Effector CD8-positive, alpha-beta T cell (primary cell): Measurements from ENCODE around the gene DCC.
"Not testable (repeated sequence)": the region's sequence is repeated elsewhere in the genome, so short reads cannot be mapped to it uniquely, and the experiment has no call there.

Experiments used
- DNase-seq: peaks from one replicate; lab custom pipeline; 2025; lab: John Stamatoyannopoulos, UW

DCC gene

DNA sequence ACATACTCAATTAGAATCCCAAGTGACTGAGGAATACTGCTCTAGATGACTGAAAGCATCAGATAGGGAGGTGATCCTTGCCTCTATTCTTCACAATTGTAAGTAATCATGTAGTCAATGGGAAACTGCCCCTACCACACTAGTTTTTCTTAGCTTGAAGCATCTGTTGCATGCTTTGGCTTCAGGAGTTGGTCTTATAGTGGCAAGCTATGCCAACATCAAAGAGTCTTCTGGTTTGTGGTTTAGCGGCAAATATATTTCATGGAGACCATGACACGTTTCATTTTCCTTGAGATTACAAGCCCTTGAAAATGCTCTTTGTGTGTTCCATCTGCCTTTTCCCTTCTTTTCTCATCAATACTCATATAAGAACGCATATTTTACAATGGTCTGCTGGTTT lies 12.9 kb downstream of the DCC start:
- DNase-seq, result no peak

DNA sequence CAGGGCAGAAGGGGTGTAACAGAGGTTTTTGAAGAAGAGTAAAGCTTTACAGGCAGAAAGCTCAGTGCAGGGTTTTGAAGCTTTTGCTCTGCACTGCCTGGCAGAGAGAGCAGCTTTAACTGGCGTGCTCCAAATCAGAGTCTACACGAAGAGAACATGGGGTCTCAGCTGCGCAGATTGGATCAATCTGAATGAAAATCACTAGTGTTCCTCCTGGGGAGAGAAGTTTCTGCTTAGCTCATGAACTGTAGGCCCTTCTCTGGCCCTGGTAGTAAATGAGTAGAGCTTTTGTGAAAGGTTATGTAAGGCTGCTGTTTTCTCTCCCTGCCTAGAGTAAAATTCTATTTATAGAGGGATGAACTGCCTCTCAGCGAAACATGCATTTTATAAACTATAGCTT lies 13.6 kb downstream of the DCC start:
- DNase-seq, result no peak

DNA sequence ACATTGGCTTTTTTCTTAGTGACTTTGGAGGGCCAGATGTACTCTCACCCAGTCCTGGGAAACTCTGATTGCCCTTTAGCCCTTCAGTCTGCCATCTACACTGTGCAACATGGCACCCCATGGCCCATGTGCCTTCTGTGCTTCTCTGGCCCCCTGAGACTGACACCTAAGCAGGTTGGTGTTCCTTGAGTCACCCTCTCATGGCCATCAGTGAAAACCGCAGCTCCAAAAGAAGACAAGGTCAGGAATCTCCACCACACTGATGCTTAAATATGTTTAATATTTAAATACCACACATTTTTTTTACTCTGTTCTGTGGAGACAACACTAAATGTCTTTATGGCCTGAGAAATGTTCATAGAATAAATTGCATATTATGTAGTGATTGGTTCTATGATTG lies 23.9 kb downstream of the DCC start:
- DNase-seq, result no peak

DNA sequence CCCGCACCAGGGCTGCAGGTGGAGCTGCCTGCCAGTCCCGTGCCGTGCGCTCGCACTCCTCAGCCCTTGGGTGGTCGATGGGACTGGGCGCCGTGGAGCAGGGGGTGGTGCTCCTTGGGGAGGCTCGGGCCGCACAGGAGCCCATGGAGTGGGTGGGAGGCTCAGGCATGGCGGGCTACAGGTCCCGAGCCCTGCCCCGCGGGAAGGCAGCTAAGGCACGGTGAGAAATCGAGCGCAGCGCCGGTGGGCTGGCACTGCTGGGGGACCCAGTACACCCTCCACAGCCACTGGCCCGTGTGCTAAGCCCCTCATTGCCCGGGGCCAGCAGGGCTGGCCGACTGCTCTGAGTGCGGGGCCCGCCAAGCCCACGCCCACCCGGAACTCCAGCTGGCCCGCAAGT lies 26.9 kb downstream of the DCC start:
- not testable (repeated sequence) for DNase-seq

DNA sequence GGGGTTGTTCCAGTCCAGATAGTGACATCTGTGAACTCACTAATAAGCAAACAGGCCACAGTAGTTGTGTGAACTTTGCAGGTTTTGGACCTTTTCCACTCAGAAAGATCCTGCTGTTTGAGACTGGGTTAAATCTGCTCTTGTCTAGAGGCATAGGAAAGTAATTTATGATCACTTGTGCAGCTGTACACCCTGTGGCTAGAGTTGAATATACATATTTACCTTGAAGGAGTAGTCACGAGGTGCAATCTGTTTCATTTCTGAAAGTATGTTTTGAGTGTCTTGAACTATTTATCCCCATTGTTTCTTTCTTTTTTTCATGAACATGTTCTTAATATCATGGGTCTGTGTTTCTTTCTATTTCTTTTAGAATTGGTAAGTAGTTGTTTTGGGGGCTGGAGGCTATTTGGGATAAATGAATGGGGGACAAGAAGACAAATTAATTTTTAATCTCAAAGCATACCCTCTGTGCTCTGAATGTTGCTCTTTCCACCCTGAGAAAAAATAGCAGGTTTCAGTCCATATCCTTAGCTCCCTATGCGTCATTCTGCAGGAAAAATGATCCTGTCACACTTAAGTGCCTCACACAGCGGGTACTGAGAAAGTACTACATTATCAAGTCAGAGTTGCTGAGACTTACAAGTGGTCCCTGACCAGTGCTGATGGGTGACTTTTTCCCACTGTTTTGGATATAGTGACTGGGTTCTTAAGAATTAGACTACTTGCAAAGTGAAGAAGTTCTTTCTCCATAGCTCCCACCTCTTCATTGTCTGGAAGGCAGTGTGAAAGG lies 28.2 kb downstream of the DCC start:
- no peak for DNase-seq

DNA sequence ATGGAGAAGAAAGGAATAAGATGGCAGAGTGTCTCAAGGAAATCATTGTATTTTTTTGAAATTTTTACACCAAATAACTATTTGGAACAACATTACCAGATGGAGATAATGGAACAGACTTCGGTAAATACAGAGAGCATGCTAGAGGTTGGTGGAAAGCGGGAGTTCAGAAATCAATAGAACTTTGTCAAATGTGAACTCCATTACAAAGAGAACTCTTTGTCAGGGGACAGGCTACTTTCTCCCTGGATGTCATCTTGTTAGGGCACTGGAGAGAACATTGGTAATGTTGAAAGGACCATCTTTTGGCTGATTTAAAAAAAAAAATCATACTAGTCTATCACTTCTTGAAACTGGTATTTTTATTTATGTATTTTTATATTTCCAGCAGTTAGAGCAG lies 30.8 kb downstream of the DCC start:
- no peak for DNase-seq

DNA sequence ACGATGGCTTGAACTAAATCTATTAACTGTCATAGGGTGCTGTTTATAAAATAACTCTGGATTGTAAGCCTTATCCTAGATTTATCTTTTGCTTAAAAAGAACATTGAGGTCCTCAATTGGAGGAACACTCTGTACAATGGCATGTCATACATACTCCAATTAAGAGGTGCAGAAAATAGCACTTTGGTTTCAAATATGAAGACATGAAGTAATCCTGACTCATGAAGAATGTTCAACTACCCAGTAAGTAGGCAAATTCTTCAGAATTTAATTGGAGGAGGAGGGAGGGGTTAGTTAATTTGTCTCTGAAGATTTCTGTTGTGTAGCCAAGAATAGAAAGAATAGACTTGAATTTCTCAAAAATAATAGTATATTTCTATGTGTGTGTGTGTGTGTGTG lies 36.1 kb downstream of the DCC start:
- no peak for DNase-seq

DNA sequence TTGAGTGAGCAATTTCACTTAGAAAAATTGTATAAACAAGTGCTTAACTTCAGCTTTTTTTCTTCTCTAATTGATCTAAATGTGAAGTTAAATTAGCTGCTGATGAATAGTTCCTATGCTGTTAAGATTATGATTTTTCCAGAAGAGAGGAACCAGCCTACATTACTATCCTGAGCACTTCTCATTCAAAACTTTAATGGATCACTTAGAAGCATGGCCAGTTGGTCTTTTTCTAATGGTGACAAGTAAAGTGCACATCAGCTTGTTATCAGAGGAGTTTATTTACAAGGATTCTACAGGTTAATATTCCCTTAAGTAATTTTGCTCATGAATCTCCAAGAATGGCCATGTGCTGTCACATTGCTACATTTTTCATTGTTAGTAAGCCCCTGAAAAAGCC lies 37.1 kb downstream of the DCC start:
- DNase-seq, result no peak

DNA sequence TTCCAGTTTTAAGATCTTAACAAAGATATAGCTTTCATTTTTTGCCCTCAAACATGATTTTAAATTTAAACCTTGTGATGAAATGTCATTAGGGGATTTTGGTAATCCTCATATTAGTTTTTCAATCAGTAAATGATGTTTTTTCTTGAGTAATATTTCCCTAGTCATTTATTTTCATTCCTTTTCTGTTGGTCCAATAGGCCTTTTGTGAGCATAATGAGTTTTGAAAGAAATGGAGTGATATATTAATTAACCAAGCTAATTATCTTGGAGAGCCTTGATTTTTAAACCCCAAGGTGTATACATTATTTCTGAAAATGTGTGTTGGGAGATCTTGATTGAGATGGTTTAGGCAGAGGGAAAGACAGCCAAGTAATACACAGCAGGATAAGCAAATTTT lies 46.3 kb downstream of the DCC start:
- DNase-seq, result no peak

DNA sequence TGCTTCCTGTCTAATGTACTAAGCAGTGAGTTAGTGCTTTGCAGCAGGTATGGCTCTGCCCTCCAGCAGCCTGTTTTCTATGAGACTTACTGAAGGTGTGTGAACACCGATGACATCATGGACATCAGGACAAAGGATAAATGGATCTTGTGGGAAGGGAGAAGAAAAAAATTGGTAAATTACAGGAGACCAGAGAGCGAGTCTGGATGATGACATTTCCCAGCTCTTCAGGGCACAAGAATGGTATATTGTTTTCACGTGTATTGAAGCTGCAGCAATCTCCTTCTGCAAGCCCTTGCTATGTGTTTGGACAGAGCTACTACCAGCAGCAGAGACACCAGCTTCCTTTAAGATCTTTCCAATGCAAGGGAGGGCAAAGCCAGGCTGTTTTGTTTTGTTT lies 47.2 kb downstream of the DCC start:
- DNase-seq, result no peak

DNA sequence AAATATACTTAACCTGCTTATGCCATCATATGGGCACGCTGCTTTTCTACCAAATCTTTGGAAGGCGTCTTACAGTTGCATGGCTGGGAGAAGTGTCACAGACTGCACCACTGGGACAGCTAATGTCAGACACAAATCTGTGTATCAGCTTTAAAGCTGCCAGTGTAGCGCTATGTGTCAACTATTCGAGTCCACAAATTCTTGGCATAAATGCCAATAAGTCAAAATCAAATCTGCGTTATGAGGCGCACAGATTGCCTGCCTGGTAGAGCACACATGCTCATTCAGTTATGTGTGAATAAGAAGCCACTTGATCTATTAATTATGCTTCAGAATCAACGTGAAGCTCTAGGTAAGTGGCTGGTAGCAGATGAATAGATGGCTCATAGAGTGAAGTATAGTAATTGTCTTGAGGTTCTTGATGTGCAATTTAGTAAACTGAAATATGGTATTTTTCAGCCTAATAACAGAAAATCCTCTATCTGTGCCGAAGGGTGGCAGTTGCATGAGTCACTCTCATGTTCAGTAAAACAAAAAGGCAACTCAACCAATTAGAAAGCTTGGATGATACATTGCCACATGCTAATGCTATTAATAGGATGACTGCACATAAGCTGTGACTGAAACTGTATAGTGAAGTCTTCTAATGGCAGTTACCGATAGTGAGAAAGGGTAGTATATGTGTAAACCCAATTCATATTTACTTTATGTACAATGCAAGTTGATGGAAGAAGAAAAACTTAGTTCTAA lies 52.0 kb downstream of the DCC start:
- DNase-seq, result no peak

DNA sequence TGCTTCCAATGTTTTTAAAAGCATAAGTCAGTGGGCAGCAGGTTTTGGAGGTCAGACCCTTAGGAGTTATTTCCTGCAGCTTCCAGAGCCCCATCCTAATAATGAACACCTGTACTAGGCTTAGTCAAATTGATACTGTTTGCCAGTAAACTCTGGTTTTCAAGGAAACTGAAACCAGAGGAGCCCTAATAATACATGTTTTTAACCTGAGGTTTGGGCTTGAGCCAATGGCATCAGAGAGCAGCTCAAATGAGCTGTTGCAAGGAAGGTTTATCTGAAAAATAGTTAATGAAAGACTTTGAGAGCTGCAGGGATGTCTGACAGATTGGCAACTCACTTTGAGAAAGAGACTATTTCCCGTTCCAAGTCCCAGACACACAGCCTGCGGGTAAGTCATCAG lies 54.6 kb downstream of the DCC start:
- no peak for DNase-seq

DNA sequence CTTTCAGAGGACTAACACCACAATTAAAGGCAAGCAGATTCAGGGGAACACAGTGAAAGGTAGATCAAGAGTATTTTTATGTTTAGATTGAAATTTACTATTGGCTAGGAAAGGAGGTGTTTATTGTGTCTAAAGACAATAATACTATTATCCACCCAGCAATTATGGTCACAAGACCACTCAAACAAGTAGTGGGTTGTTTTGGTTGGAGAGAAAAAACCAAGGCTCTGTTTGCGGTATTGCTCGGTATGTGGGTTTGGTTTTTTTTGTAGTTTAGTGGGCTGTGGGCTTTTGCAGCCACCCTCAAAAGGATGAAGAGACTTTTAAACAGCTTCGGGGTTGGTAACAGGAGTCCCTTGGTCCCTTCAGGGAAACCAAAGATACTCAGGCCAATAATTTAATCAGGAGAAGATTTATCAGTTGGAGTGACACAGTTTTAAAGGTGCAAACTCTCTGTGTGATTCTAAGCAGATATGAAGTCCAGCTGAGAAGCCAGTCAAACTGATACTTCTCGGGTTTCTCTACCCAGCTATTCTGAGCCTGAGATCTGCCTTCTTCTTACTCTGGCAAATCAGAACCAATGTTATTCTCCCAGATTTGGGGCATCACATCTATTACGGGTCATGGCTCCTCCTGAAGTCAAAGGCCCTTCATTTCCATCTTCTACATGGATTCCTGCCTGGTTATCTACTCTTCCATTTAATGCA lies 55.3 kb downstream of the DCC start:
- DNase-seq, result no peak

DNA sequence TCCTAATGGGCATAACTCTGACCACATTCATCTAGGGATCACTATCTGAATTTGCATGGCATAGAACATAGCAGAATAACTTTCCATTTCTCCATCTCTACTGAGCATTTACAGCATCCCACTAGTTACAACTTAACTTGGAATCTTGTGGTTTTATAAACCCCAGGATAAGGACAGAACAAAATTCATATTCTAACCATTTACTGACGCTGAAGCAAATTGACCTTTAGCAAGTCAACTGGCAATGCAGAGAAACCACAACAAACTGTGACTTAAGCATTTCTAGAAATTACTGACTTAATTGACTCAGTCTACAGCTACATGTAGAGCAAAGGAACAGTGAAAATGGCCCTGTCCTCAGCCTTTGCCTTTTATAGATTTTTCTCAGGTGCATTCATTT lies 61.2 kb downstream of the DCC start:
- DNase-seq, result no peak

DNA sequence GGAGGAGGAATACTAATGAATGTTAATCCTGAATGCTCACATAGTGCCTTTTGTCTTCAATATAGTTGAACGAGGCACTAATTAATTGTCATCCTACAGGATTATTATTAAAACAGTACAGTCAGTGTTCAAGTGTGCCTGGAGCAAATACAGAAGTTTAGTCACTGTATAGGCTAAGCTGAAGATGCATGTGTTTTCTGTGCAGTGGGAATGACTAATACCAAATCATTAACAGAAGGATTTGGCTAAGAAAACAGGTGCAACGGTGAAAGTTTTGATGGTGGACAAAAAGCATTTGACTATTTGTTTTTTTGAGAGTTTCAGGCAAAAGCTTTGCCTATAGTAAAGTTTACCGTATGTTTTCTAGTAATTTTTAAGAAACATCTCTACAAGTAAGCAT lies 62.8 kb downstream of the DCC start:
- no peak for DNase-seq

DNA sequence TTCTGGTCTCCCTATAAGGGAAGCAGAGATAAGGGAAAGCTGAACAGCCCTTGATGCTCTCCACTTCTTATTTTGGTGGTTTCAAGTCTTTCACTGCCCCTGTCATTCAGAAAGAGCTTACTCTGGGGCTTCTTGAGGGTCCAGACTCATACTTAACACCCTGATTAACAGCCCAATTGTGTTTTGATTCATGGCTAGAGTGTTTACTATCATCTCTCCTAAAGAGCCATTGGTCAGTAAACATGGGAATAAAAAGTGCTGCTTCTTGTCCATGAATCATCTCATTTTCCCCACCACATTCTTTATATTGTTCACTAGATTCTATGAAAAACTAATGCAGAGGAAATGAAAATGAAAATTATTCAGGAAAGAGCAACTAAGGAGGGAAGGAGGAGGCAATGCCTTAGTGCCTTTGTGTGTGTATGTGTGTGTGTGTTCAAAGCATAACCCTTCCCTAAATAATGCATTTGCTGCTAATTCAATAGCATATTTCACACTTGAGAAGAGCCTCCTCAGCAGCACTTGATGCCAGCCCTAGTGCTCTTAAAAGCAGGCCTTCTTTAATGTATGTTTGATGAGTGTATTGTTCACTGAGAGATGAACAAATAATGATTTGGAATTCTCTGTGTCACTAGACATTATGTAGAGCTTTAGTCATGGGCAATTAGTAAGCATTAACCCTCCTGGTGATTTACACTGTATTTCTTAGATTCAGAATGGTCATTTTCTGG lies 63.5 kb downstream of the DCC start:
- DNase-seq, result no peak

DNA sequence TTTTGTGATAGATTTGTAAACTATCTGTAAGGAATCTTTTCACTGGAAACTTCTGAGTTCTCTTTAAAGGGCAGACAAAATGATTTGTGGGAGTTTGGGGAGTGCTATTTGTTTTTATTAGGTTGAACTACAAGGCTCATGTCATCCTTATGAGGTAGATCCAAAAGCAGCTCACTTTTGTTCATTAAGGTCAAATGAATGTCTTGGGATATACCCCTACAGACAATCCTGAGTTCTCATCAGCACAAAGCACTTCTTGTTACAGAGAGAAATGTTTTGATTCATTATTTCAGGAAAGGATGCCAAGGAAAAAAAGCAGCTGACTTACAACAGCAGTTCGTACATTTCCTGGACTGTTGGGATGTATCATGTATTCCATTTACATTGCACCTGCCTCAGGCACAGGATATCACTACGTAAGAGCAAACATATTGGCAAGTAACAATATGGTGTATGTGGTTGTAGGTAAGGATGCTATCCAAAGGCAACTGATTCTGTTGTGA lies 68.9 kb downstream of the DCC start:
- DNase-seq, result no peak

DNA sequence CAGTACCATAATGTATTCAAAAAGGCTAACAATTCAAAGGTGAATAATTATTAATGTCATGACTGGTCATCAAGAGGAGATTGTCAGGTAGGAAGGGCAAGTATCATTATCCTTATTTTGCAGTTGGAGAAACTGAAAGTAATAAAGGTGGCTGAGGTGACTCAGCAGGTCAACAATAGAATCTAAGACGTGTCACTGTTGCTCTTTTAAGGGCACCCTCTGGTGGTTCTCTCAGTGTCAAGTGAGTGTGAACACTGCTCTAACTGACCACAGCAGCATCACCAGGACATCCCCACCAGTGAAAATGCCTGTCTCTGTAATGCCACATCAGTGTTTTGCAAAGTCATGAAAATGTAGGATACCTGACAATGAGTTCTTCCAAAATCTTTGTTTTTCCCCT lies 69.7 kb downstream of the DCC start:
- no peak for DNase-seq

DNA sequence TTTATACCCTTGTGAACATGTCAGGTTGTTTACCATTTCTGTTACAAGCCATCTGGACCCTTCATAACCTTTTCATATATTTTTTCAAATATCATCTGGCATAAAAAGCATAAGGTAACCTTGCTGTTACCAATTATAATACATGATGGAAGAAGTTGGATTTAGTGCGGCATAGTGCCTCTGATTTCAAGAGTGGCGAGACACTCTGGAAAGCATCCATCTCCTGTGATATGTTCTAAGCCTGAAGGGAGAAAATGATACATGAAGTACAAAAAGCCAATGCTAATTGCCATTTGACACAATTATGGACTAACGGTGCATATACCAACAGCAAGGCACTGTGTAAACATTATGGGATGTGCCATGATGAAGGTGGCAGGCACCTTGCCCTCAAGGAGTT lies 75.1 kb downstream of the DCC start:
- no peak for DNase-seq

DNA sequence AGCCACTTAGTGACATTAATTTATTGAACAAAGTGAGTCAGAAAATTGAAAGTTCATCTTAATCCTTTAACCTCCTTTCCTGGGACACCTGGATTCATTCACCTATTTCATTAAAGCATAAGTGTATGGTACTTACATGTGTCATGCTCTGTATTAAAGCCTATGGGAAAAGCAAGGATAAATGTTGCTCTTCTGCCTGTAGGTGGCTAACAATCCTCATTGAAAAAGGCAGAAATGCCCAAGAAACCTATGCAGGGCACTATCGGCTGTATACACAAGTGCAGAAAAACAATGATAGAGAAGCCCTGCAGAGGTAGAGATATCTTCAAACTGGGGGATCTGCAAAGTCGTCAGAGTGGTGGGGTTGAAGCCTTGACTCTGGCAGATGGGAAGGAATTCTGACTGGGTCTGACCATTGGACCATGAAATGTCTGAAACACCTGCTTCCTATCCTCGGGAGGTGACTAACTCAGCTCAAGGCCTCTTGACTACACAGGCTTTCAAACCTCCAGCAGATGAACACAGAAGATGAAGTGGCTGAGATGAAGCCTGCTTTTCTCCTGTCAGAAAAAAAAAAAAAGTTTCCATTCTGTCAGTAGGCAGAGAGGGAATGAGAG lies 83.1 kb downstream of the DCC start:
- DNase-seq, result no peak

DNA sequence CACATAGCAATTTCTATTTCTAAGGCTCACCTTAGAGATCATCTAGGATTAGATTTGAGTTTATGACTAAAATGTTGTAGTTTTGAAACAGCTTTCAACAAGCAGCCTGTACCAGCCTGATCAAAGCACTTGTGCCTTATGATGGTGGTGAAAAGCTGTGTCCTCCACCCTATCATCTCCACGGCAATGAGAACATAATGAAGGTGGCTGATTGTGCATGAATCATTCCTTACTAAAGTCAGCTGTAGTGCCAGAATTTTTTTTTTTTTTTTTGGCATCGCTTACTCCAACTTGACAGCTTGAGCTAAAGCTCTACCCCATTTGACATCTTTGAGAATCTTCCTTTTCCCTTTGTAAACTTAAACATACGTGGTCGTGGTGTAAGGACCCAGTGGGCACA lies 86.0 kb downstream of the DCC start:
- no peak for DNase-seq

DNA sequence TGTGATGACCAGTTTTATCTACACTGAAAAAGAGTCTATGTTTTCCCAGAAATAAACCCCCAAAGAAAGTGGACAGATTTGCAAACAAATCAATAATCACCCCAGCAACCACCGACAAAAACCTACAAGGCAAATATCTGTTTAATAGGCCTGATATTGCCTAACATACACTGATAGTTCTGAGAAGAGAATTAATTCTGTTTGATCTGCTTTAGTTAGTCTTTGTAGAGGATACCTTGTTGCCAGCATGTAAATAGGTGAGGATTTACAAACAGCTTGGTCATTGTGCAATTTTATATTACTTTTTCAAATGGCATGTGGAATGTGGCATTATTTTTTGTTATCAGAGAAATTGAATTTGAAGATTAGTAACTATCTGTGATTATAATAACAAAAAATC lies 86.5 kb downstream of the DCC start:
- no peak for DNase-seq
